OCI-LY7 (cell line): ENCODE measurements around the gene GNG13. TPM values are rescaled to one million over a fixed set of nuclear protein-coding genes. Genes with fewer than 3 reads are reported as not detected.

ENCODE experiments used
- BruUV-seq: library from RNA; stranded (reverse); fragments of 400-500 nt; replicated peaks from 2 replicates; lab custom pipeline; 2021; lab: Mats Ljungman, UMichigan
- CTCF ChIA-PET: fragments of 300-600 bp; sonication (Branson Sonifier 250); formaldehyde crosslinking; loops from one replicate; lab custom pipeline; 2022; ENCODE audit warnings: antibody characterized with exemption; ENCODE audit not compliant: unreplicated experiment; lab: Charles Lee
- POLR2A ChIA-PET: fragments of 300-600 bp; sonication (Branson Sonifier 250); formaldehyde crosslinking; loops from one replicate; lab custom pipeline; 2022; ENCODE audit warnings: antibody characterized with exemption; lab: Charles Lee
- DNase-seq: peaks from one replicate; pipeline ENCODE4 v3.0.0-alpha.2; 2015; ENCODE audit warnings: low spot score
- H2AFZ ChIP-seq: fragments of 200-600 bp; sonication (generic), shearing (Covaris generic); 2 replicates; pipeline ENCODE4 v1.6.1; 2014; ENCODE audit warnings: mild to moderate bottlenecking, antibody characterized with exemption, low read length, moderate library complexity
- H3K27ac ChIP-seq: fragments of 200-600 bp; sonication (generic); 2 replicates; pipeline ENCODE4 v1.5.1; 2014; ENCODE audit warnings: mixed run types, low read depth, mild to moderate bottlenecking, moderate library complexity, low read length, inconsistent platforms; ENCODE audit not compliant: poor library complexity, severe bottlenecking
- H3K36me3 ChIP-seq: fragments of 200-600 bp; sonication (generic); 2 replicates; pipeline ENCODE4 v1.6.1; 2014; ENCODE audit warnings: mild to moderate bottlenecking, antibody characterized with exemption, low read length, moderate library complexity, mixed read lengths; ENCODE audit not compliant: insufficient read depth
- H3K4me1 ChIP-seq: fragments of 200-600 bp; sonication (generic); 2 replicates; pipeline ENCODE4 v1.5.1; 2014; ENCODE audit warnings: mild to moderate bottlenecking, low read length; ENCODE audit not compliant: insufficient read depth, poor library complexity, severe bottlenecking
- H3K4me2 ChIP-seq: fragments of 200-600 bp; sonication (generic); 2 replicates; pipeline ENCODE4 v1.6.1; 2014; ENCODE audit warnings: mild to moderate bottlenecking, low read length
- H3K4me3 ChIP-seq: fragments of 200-600 bp; sonication (generic); 2 replicates; pipeline ENCODE4 v1.5.1; 2014; ENCODE audit warnings: mild to moderate bottlenecking, low read depth, low read length; ENCODE audit not compliant: poor library complexity, severe bottlenecking
- H3K79me2 ChIP-seq: fragments of 200-600 bp; sonication (generic); 2 replicates; pipeline ENCODE4 v1.6.1; 2016; ENCODE audit warnings: low read depth, mild to moderate bottlenecking, low read length, moderate library complexity, mixed read lengths; ENCODE audit not compliant: insufficient read depth
- H3K9me2 ChIP-seq: fragments of 200-600 bp; sonication (generic); 2 replicates; pipeline ENCODE4 v1.6.1; 2016; ENCODE audit warnings: mild to moderate bottlenecking, low read length, mixed read lengths; ENCODE audit not compliant: insufficient read depth
- H3K9me3 ChIP-seq: fragments of 200-600 bp; sonication (generic); 2 replicates; pipeline ENCODE4 v1.6.1; 2014; ENCODE audit warnings: mild to moderate bottlenecking, mixed run types, low read length, mixed read lengths
- H4K20me1 ChIP-seq: fragments of 200-600 bp; sonication (generic); 2 replicates; pipeline ENCODE4 v1.6.1; 2014; ENCODE audit warnings: mild to moderate bottlenecking, antibody characterized with exemption, low read length, moderate library complexity, mixed read lengths; ENCODE audit not compliant: insufficient read depth
- EZH2phosphoT487 ChIP-seq: fragments of 200-600 bp; sonication (generic); IDR thresholded peaks from 2 replicates; pipeline ENCODE4 v1.6.1; 2018; ENCODE audit warnings: low read depth, borderline replicate concordance, mild to moderate bottlenecking, mixed run types, antibody characterized with exemption, low read length, moderate library complexity, mixed read lengths
- intact Hi-C: fragments of 100-400 bp; cut with micrococcal nuclease; formaldehyde crosslinking; loops from one replicate; pipeline ENCODE4 v1.10.0; 2022; ENCODE audit not compliant: unreplicated experiment
- total RNA-seq, 2 experiments: library from RNA; depleted of rRNA in 1 of 2; stranded (reverse); fragments of >200 nt in 1 of 2; shearing (Covaris generic) in 1 of 2; gene quantifications; 2 replicates each; pipeline ENCODE4 v1.2.3, GENCODE V29; 2014 to 2022
- TF ChIP-seq, protein P1 (sequence below): fragments of 200-600 bp; sonication (generic); conservative IDR thresholded peaks from 2 replicates; pipeline ENCODE4 v1.5.1; 2014; ENCODE audit warnings: mild to moderate bottlenecking, antibody characterized with exemption, low read length, moderate library complexity, mixed read lengths

Gene GNG13
- total RNA-seq, 2 experiments from 2014 or later = not detected

DNA sequence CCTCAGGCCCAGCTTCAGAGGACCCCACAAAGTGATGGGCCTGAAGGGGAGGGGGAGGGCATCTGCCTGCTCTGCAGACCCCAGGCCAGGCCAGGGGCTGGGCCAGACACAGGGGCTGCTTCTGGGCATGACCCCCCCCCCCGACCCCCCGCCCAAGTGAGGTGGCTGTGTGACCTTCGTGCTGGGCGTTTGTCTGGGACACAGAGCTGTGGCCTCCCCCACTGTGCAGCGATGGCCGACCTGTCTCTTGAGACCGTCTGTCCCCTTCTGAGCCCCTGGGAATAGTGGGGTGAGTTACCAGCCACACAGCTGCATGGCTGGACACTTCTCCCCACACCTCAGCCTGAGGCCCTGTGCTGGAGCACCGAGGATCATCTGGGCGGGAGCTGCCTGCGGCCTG is 34.8 kb upstream of the GNG13 start:
- no TSS peak for BruUV-seq
- no peak overlapping the region for H3K4me3 ChIP-seq
- peaks cover 8% of the 10 kb centered on the region for H3K9me3 ChIP-seq
- H2AFZ ChIP-seq = no peak overlapping the region
- TF ChIP-seq EZH2phosphoT487 = no peak
- TF ChIP-seq, protein P1, sequence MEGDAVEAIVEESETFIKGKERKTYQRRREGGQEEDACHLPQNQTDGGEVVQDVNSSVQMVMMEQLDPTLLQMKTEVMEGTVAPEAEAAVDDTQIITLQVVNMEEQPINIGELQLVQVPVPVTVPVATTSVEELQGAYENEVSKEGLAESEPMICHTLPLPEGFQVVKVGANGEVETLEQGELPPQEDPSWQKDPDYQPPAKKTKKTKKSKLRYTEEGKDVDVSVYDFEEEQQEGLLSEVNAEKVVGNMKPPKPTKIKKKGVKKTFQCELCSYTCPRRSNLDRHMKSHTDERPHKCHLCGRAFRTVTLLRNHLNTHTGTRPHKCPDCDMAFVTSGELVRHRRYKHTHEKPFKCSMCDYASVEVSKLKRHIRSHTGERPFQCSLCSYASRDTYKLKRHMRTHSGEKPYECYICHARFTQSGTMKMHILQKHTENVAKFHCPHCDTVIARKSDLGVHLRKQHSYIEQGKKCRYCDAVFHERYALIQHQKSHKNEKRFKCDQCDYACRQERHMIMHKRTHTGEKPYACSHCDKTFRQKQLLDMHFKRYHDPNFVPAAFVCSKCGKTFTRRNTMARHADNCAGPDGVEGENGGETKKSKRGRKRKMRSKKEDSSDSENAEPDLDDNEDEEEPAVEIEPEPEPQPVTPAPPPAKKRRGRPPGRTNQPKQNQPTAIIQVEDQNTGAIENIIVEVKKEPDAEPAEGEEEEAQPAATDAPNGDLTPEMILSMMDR = no peak
- intact Hi-C loops = no loop called here
- H3K4me1 ChIP-seq = no peaks in the 10 kb centered on the region
- no peaks in the 10 kb centered on the region for H3K9me2 ChIP-seq
- H3K4me2 ChIP-seq = no peak overlapping the region
- H3K36me3 ChIP-seq = no peaks in the 10 kb centered on the region
- ChIA-PET POLR2A (no interaction called here), CTCF (no interaction called here)
- no peaks in the 10 kb centered on the region for H3K79me2 ChIP-seq
- H4K20me1 ChIP-seq = no peaks in the 10 kb centered on the region
- no peak for DNase-seq
- H3K27ac ChIP-seq = no peak overlapping the region

DNA sequence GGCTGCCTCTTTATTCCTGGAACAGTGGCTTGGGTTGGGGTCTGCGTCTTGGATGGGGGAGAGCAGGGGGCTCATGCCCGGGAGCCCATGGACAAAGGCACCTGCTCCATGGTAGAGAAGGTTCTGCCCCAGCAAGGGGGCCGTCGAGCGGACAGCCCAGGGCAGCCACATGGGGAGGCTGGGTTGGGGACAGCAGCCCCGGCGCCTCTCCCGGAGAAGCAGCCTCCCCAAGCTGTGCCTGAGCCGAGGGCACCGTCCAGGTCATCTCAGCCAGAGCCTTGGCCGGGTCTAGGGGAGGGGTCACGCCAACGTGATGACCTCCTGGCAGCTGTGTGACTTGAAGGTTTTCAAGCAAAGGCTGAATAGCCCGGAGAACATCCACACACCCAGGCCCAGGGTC is 32.9 kb upstream of the GNG13 start:
- BruUV-seq = no TSS peak
- no peaks in the 10 kb centered on the region for H3K9me2 ChIP-seq
- CTCF ChIA-PET = no interaction called here
- no peak overlapping the region for H3K4me3 ChIP-seq
- TF ChIP-seq, protein P1 = no peak
- TF ChIP-seq EZH2phosphoT487 = no peak
- H3K4me1 ChIP-seq = no peaks in the 10 kb centered on the region
- no peak for DNase-seq
- peaks cover 8% of the 10 kb centered on the region for H3K9me3 ChIP-seq
- no peaks in the 10 kb centered on the region for H3K79me2 ChIP-seq
- H3K27ac ChIP-seq = no peak overlapping the region
- intact Hi-C loops = no loop called here
- POLR2A ChIA-PET = no interaction called here
- H2AFZ ChIP-seq = no peak overlapping the region
- no peaks in the 10 kb centered on the region for H3K36me3 ChIP-seq
- H3K4me2 ChIP-seq = no peak overlapping the region
- no peaks in the 10 kb centered on the region for H4K20me1 ChIP-seq

DNA sequence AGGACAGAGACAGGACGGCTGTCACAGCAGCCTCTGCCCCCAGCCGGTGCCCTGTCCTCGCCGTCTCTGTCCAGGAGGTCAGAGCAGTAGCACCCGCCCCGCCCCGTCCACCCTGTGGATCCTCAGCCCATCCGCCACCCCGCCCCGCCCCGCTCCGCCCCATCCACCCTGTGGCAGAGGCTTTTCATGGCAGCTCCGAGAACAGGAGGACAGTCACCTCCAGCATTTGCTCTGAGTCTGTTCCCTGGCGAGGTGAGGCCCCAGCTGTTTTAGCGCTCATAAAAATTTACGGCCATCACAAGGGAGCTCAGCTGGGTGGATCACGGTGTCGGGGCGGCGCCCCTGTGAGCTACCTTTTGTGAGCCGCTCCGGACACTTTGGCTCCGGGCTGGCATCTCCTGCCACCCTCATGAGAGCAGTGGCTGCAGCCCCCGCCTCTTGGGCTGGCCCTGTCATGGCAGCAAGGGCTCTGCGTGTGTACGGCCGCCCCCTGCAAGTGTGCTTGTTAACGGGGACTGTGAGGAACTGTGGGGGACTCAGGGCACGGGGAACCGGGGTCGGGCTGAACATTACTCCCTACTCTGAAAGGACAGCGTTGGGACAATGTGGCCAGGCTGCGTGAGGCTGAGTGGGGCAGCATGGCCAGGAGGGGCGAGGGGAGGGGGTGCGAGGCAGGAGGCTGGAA is 32.3 kb upstream of the GNG13 start:
- intact Hi-C loops = no loop called here

More for the DNA sequence above, 32.3 kb upstream of the GNG13 start:
- DNase-seq = no peak
- no peaks in the 10 kb centered on the region for H3K9me2 ChIP-seq
- BruUV-seq = no TSS peak
- no peak overlapping the region for H3K27ac ChIP-seq
- peaks cover 8% of the 10 kb centered on the region for H3K9me3 ChIP-seq
- TF ChIP-seq, protein P1 = no peak
- no peak for TF ChIP-seq EZH2phosphoT487
- no peak overlapping the region for H2AFZ ChIP-seq
- no peaks in the 10 kb centered on the region for H3K79me2 ChIP-seq
- ChIA-PET CTCF (no interaction called here), POLR2A (no interaction called here)
- H3K4me2 ChIP-seq = no peak overlapping the region
- no peak overlapping the region for H3K4me3 ChIP-seq
- no peaks in the 10 kb centered on the region for H4K20me1 ChIP-seq
- H3K4me1 ChIP-seq = no peaks in the 10 kb centered on the region
- no peaks in the 10 kb centered on the region for H3K36me3 ChIP-seq
